Muscle layer of duodenum (tissue), 2 donors: Measurements from ENCODE around the gene KCTD3.

Source experiments
- H3K27ac ChIP-seq: one replicate; pipeline ENCODE4 v1.7.0; 2013; ENCODE audit warnings: mild to moderate bottlenecking, low read length
- H3K27me3 ChIP-seq: one replicate; pipeline ENCODE4 v1.7.0; 2013; ENCODE audit warnings: low read depth, mild to moderate bottlenecking, control low read depth, low read length
- H3K36me3 ChIP-seq, 2 donors: one replicate each; pipeline ENCODE4 v1.7.0; 2013; ENCODE audit warnings: low read length in 2 of 2, control low read depth in 1 of 2, mild to moderate bottlenecking in 1 of 2; ENCODE audit not compliant: insufficient read depth in 2 of 2, control insufficient read depth in 1 of 2
- H3K4me1 ChIP-seq, 2 donors: one replicate each; pipeline ENCODE4 v1.7.0; 2013; ENCODE audit warnings: low read length in 2 of 2, mild to moderate bottlenecking in 2 of 2, control low read depth in 1 of 2, moderate library complexity in 1 of 2; ENCODE audit not compliant: insufficient read depth in 2 of 2, control insufficient read depth in 1 of 2
- H3K4me3 ChIP-seq, 2 donors: one replicate each; pipeline ENCODE4 v1.7.0; 2013; ENCODE audit warnings: low read length in 2 of 2, low read depth in 1 of 2, mild to moderate bottlenecking in 1 of 2
- H3K9me3 ChIP-seq, 2 donors: one replicate each; pipeline ENCODE4 v1.7.0; 2013; ENCODE audit warnings: low read length in 2 of 2, control low read depth in 1 of 2, mild to moderate bottlenecking in 1 of 2; ENCODE audit not compliant: control insufficient read depth in 1 of 2
- donor health status: healthy.

Gene KCTD3

GRCh38 chr1:215557992-215558626 is 9.0 kb upstream of the KCTD3 start:
- Histone ChIP-seq H3K36me3 (no peaks in the 10 kb centered on the region), H3K4me3 (no peak overlapping the region), H3K27me3 (no peaks in the 10 kb centered on the region), H3K9me3 (peaks cover 0 to 13% of the 10 kb centered on the region in 2 donors), H3K27ac (no peak overlapping the region), H3K4me1 (no peaks in the 10 kb centered on the region)

- Histone ChIP-seq H3K36me3 (peaks cover 0 to 7% of the 10 kb centered on the region in 2 donors), H3K27me3 (no peaks in the 10 kb centered on the region), H3K4me3 (peak overlapping the region; percentile 91 to 94), H3K27ac (peak overlapping the region; percentile 98), H3K4me1 (peaks cover 0 to 19% of the 10 kb centered on the region in 2 donors), H3K9me3 (no peaks in the 10 kb centered on the region)
Observed at GRCh38 chr1:215567491-215568298, 591 bp downstream of the KCTD3 start.

GRCh38 chr1:215568299-215568692 is 1.2 kb downstream of the KCTD3 start:
- Histone ChIP-seq H3K9me3 (no peaks in the 10 kb centered on the region), H3K4me3 (peak overlapping the region; percentile 91 to 94), H3K36me3 (peaks cover 0 to 7% of the 10 kb centered on the region in 2 donors), H3K27me3 (no peaks in the 10 kb centered on the region), H3K27ac (peak overlapping the region; percentile 98), H3K4me1 (peaks cover 5 to 25% of the 10 kb centered on the region in 2 donors)

- H3K4me1 ChIP-seq, result peaks cover 6 to 26% of the 10 kb centered on the region in 2 donors
- H3K27ac ChIP-seq, result peak overlapping the region; percentile 3
- H3K4me3 ChIP-seq, result peak overlapping the region in 1 of 2 donors; percentile 7
Observed at GRCh38 chr1:215569986-215570824, 3.1 kb downstream of the KCTD3 start.

GRCh38 chr1:215581896-215582295 is 14.8 kb downstream of the KCTD3 start:
- H3K4me3 ChIP-seq, result no peak overlapping the region
- H3K36me3 ChIP-seq, result peaks cover 8 to 46% of the 10 kb centered on the region in 2 donors
- H3K9me3 ChIP-seq, result no peaks in the 10 kb centered on the region
- no peaks in the 10 kb centered on the region for H3K27me3 ChIP-seq
- H3K27ac ChIP-seq, result no peak overlapping the region
- peaks cover 0 to 7% of the 10 kb centered on the region in 2 donors for H3K4me1 ChIP-seq

More at GRCh38 chr1:215569986-215570824, 3.1 kb downstream of the KCTD3 start:
- no peaks in the 10 kb centered on the region for H3K27me3 ChIP-seq
- peaks cover 0 to 7% of the 10 kb centered on the region in 2 donors for H3K36me3 ChIP-seq
- no peaks in the 10 kb centered on the region for H3K9me3 ChIP-seq

GRCh38 chr1:215583185-215583749 is 16.2 kb downstream of the KCTD3 start:
- Histone ChIP-seq H3K4me3 (no peak overlapping the region), H3K27me3 (no peaks in the 10 kb centered on the region), H3K4me1 (peaks cover 0 to 7% of the 10 kb centered on the region in 2 donors), H3K9me3 (no peaks in the 10 kb centered on the region), H3K36me3 (peaks cover 8 to 39% of the 10 kb centered on the region in 2 donors), H3K27ac (no peak overlapping the region)

- Histone ChIP-seq H3K36me3 (peaks cover 9 to 41% of the 10 kb centered on the region in 2 donors), H3K27ac (no peak overlapping the region)
Observed at GRCh38 chr1:215584389-215584788, 17.3 kb downstream of the KCTD3 start.

GRCh38 chr1:215589650-215590435 is 22.7 kb downstream of the KCTD3 start:
- peaks cover 0 to 11% of the 10 kb centered on the region in 2 donors for H3K4me1 ChIP-seq
- no peaks in the 10 kb centered on the region for H3K9me3 ChIP-seq
- peaks cover 8 to 24% of the 10 kb centered on the region in 2 donors for H3K36me3 ChIP-seq
- no peak overlapping the region for H3K27ac ChIP-seq
- no peak overlapping the region for H3K4me3 ChIP-seq
- H3K27me3 ChIP-seq, result no peaks in the 10 kb centered on the region

More at GRCh38 chr1:215584389-215584788, 17.3 kb downstream of the KCTD3 start:
- peaks cover 0 to 7% of the 10 kb centered on the region in 2 donors for H3K4me1 ChIP-seq
- no peaks in the 10 kb centered on the region for H3K27me3 ChIP-seq
- no peak overlapping the region for H3K4me3 ChIP-seq
- no peaks in the 10 kb centered on the region for H3K9me3 ChIP-seq

- Histone ChIP-seq H3K4me3 (no peak overlapping the region), H3K9me3 (no peaks in the 10 kb centered on the region), H3K36me3 (peaks cover 8 to 24% of the 10 kb centered on the region in 2 donors), H3K27ac (no peak overlapping the region), H3K27me3 (no peaks in the 10 kb centered on the region), H3K4me1 (peaks cover 0 to 13% of the 10 kb centered on the region in 2 donors)
Observed at GRCh38 chr1:215590779-215591491, 23.8 kb downstream of the KCTD3 start.

GRCh38 chr1:215594640-215595039 is 27.5 kb downstream of the KCTD3 start:
- Histone ChIP-seq H3K27me3 (no peaks in the 10 kb centered on the region), H3K27ac (no peak overlapping the region), H3K4me3 (no peak overlapping the region), H3K4me1 (peaks cover 0 to 18% of the 10 kb centered on the region in 2 donors), H3K9me3 (no peaks in the 10 kb centered on the region), H3K36me3 (peaks cover 4 to 8% of the 10 kb centered on the region in 2 donors)
